ENCODE results near the gene WDFY3. TPM values are rescaled to one million over a fixed set of nuclear protein-coding genes. Genes with fewer than 3 reads are reported as not detected.

WDFY3 gene
- total and polyA plus RNA-seq, 4 donors = 7.5 to 229 (median 75.8) TPM

- Histone ChIP-seq H3K4me3 (no peak overlapping the region), H3K4me1 (ENCODE audit: control insufficient read depth in 5 of 5, insufficient read depth in 5 of 5, low read length in 5 of 5) (peaks cover 0 to 22% (median 0%) of the 10 kb centered on the region in 5 donors), H3K9me3 (ENCODE audit: control insufficient read depth in 4 of 4, insufficient read depth in 3 of 4, low read length in 3 of 4) (peaks cover 0 to 7% (median under 1%) of the 10 kb centered on the region in 4 donors), H3K27ac (ENCODE audit: low read depth in 1 of 2, low read length in 1 of 2) (no peak overlapping the region), H3K36me3 (ENCODE audit: control insufficient read depth in 4 of 4, insufficient read depth in 4 of 4, low read length in 4 of 4) (peaks cover 0 to 12% (median 4%) of the 10 kb centered on the region in 4 donors), H3K27me3 (ENCODE audit: control insufficient read depth in 3 of 3, insufficient read depth in 3 of 3, low read length in 2 of 3) (no peaks in the 10 kb centered on the region), H3K9ac (ENCODE audit: insufficient read depth in 1 of 2, low read length in 2 of 2) (no peak overlapping the region)
- TF ChIP-seq, protein P1, sequence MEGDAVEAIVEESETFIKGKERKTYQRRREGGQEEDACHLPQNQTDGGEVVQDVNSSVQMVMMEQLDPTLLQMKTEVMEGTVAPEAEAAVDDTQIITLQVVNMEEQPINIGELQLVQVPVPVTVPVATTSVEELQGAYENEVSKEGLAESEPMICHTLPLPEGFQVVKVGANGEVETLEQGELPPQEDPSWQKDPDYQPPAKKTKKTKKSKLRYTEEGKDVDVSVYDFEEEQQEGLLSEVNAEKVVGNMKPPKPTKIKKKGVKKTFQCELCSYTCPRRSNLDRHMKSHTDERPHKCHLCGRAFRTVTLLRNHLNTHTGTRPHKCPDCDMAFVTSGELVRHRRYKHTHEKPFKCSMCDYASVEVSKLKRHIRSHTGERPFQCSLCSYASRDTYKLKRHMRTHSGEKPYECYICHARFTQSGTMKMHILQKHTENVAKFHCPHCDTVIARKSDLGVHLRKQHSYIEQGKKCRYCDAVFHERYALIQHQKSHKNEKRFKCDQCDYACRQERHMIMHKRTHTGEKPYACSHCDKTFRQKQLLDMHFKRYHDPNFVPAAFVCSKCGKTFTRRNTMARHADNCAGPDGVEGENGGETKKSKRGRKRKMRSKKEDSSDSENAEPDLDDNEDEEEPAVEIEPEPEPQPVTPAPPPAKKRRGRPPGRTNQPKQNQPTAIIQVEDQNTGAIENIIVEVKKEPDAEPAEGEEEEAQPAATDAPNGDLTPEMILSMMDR (IDR thresholded peaks at IDR 0.05; ENCODE audit: control extremely low read depth, extremely low read depth) = no peak
- 36 to 52% methylated on average over 2 of the region's 2 CpGs for WGBS, 2 donors
- DNase-seq (no peak), ATAC-seq (ENCODE audit: insufficient read depth, low FRiP score) (no peak)
These were observed 28.2 kb downstream of the WDFY3 start for GRCh38 chr4:84938316-84938715.

DNA sequence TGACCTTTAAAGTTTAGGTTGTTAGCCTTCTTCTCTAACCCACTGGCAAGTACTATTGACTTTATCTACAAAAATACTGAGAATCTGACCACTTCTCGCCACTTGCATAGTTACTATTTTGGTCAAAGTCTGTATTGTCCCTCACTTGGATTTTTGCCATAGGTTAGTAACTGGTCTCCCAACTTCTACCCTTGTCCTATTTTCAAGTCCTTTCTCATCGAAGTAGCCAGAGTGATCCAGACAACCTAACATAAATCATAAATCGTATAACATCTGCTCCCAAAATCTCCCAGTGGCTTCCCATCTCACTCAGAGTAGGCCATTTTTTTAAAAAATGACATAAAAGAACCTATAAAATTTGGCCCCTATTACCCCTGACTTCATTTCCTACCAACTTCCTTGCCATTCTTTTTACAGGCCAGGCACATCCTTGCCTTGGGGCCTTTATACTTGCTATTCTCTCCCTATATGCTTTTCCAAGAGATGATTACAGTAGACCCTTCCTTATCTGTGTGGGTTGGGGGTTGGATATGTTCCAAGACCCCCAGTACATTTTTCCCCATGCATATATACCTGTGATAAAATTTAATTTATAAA lies 29.0 kb downstream of the WDFY3 start:
- 69 to 78% methylated on average over 3 of the region's 3 CpGs for WGBS, 2 donors
- H3K4me3 ChIP-seq = no peak overlapping the region
- no peak overlapping the region for H3K9ac ChIP-seq (ENCODE audit: insufficient read depth in 1 of 2, low read length in 2 of 2)
- H3K9me3 ChIP-seq (ENCODE audit: control insufficient read depth in 4 of 4, insufficient read depth in 3 of 4, low read length in 3 of 4) = peaks cover 0 to 7% (median under 1%) of the 10 kb centered on the region in 4 donors
- DNase-seq (no peak), ATAC-seq (ENCODE audit: insufficient read depth, low FRiP score) (no peak)
- peak overlapping the region in 1 of 2 donors; percentile 33 for H3K27ac ChIP-seq (ENCODE audit: low read depth in 1 of 2, low read length in 1 of 2)
- TF ChIP-seq, protein P1 (IDR thresholded peaks at IDR 0.05; ENCODE audit: control extremely low read depth, extremely low read depth) = no peak
- peaks cover 0 to 8% (median 2%) of the 10 kb centered on the region in 4 donors for H3K36me3 ChIP-seq (ENCODE audit: control insufficient read depth in 4 of 4, insufficient read depth in 4 of 4, low read length in 4 of 4)
- no peaks in the 10 kb centered on the region for H3K27me3 ChIP-seq (ENCODE audit: control insufficient read depth in 3 of 3, insufficient read depth in 3 of 3, low read length in 2 of 3)
- H3K4me1 ChIP-seq (ENCODE audit: control insufficient read depth in 5 of 5, insufficient read depth in 5 of 5, low read length in 5 of 5) = peaks cover 0 to 22% (median 0%) of the 10 kb centered on the region in 5 donors

DNA sequence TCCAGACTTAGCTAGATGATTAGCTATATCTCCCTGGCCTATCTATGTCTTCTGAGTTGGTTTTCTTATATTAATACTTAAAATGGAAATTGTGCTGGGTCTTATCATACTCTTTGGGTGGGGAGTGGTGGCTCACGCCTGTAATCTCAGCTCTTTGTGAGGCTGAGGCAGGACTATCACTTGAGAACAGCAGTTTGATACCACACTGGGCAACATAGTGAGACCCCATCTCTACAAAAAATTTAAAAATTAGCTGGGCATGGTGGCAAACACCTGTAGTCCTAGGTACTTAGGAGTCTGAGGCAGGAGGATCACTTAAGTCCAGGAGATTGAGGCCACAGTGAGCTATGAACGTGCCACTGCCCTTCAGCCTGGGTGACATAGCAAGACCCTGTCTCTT lies 30.4 kb downstream of the WDFY3 start:
- 95% methylated on average over 2 of the region's 2 CpGs for WGBS, 2 donors
- Histone ChIP-seq H3K9me3 (ENCODE audit: control insufficient read depth in 4 of 4, insufficient read depth in 3 of 4, low read length in 3 of 4) (peaks cover 0 to 2% (median 0%) of the 10 kb centered on the region in 4 donors), H3K9ac (ENCODE audit: insufficient read depth in 1 of 2, low read length in 2 of 2) (no peak overlapping the region), H3K27ac (ENCODE audit: low read depth in 1 of 2, low read length in 1 of 2) (no peak overlapping the region), H3K4me1 (ENCODE audit: control insufficient read depth in 5 of 5, insufficient read depth in 5 of 5, low read length in 5 of 5) (peaks cover 0 to 24% (median 0%) of the 10 kb centered on the region in 5 donors), H3K27me3 (ENCODE audit: control insufficient read depth in 3 of 3, insufficient read depth in 3 of 3, low read length in 2 of 3) (no peaks in the 10 kb centered on the region), H3K4me3 (no peak overlapping the region), H3K36me3 (ENCODE audit: control insufficient read depth in 4 of 4, insufficient read depth in 4 of 4, low read length in 4 of 4) (peaks cover 0 to 6% (median 1%) of the 10 kb centered on the region in 4 donors)
- ATAC-seq (ENCODE audit: insufficient read depth, low FRiP score) = no peak
- TF ChIP-seq, protein P1 (IDR thresholded peaks at IDR 0.05; ENCODE audit: control extremely low read depth, extremely low read depth) = no peak
- DNase-seq = no peak
